Fibroblast of lung (primary cell): ENCODE results near the gene GDI1.

Source experiments
- CTCF ChIP-seq, 2 donors: IDR thresholded peaks in 1 of 2; conservative IDR thresholded peaks in 1 of 2; 1 replicate in 1 of 2; 2 replicates in 1 of 2; pipeline ENCODE4 v1.5.1; 2011 to 2012; ENCODE audit warnings: low read length in 2 of 2, control low read depth in 1 of 2, inconsistent platforms in 1 of 2, low read depth in 1 of 2, mild to moderate bottlenecking in 1 of 2
- EZH2 ChIP-seq: IDR thresholded peaks from 2 replicates; pipeline ENCODE4 v1.5.1; 2012; ENCODE audit warnings: low read length, control low read depth, mild to moderate bottlenecking; ENCODE audit errors: missing control alignments

DNA sequence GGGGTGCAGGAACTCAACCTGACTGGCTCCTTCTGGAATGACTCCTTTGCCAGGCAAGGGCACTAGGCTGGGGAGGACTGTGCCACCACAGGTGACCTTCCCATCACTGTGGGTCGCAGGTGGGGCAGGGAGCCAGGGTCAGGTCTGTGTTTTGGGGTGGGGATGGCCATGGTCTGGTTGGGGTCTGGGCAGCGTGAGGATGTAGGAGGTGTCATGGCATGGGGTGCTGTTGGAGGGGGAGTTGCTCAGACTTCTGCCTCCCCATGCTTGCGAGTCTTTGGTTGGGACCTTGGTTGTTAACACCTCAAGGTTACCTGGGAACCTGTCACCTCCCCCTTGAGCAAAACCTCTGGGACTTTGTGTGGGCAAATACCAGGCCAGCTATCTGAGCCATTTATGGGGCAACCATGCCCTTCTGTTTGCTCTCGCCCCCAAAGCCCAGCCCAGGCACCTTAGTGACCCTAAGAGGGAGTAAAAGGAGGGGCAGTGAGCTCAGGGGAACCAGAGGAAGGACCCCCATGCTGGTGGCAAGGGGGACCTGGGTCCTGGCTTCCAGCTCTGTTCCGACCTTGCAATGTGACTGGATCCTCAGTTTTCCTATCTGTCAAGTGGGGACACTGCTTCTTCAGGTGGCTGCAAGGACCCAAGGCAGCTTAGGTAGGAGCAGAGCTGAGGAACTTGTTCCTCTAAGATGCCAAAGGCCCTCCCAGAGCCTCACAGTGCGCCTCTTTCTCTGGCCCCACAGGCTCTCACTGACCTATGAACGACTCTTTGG is 2.4 kb upstream of the GDI1 start:
- no peak for TF ChIP-seq CTCF (conservative IDR thresholded peaks at IDR 0.05 in 1 of 2, IDR thresholded peaks at IDR 0.05 in 1 of 2; ENCODE audit: low read depth in 1 of 2, low read length in 2 of 2)
- no peak for TF ChIP-seq EZH2
